Epithelial cell of proximal tubule (primary cell): ENCODE results near the gene COPZ1. TPM values are rescaled to one million over a fixed set of nuclear protein-coding genes. Genes with fewer than 3 reads are reported as not detected.

Experiments
- DNase-seq: peaks from one replicate; pipeline ENCODE4 v3.0.0-alpha.2; 2011; ENCODE audit warnings: low read depth
- H3K4me3 ChIP-seq: 2 replicates; pipeline ENCODE4 v1.5.1; 2011; ENCODE audit warnings: low read depth, mild to moderate bottlenecking, low read length
- total RNA-seq: library from RNA; depleted of rRNA; stranded (reverse); fragments of >200 nt; gene quantifications from 2 replicates; pipeline ENCODE4 v1.2.3, GENCODE V29; 2015
- TF ChIP-seq, protein P1 (sequence below): conservative IDR thresholded peaks from 2 replicates; pipeline ENCODE4 v1.5.1; 2012; ENCODE audit warnings: low read depth, mild to moderate bottlenecking, low read length

The COPZ1 gene
- total RNA-seq, 1 donor from 2014 or later = 144 TPM

DNA sequence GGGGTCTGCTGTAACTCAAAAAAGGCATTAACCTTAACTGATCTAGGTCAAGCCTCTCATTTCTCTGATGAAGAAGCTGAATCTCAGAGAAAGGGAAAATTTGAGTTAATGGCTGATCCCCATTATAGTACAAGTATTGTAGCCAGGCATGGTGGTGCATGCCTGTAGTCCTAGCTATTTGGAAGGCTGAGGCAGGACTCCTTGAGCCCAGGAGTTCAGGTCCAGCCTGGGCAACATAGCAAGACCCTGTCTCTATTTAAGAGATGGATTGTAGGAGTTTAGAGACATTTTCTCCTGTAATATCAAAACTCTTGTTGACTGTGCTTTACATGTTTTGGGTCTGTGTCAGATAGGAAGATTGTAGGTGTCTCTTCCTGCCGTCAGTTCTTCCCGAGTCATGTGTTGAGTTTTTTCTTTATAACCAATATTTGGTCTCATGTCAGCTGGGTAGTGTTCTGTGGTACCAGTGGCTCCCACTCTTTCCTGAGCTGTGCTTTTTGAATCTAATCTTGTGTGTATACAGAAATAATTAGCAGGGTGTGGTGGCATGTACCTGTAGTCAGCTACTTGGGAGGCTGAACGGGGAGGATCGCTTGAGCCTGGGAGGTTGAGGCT is 8.6 kb downstream of the COPZ1 start:
- H3K4me3 ChIP-seq = no peak overlapping the region
- DNase-seq = no peak
- TF ChIP-seq, protein P1, sequence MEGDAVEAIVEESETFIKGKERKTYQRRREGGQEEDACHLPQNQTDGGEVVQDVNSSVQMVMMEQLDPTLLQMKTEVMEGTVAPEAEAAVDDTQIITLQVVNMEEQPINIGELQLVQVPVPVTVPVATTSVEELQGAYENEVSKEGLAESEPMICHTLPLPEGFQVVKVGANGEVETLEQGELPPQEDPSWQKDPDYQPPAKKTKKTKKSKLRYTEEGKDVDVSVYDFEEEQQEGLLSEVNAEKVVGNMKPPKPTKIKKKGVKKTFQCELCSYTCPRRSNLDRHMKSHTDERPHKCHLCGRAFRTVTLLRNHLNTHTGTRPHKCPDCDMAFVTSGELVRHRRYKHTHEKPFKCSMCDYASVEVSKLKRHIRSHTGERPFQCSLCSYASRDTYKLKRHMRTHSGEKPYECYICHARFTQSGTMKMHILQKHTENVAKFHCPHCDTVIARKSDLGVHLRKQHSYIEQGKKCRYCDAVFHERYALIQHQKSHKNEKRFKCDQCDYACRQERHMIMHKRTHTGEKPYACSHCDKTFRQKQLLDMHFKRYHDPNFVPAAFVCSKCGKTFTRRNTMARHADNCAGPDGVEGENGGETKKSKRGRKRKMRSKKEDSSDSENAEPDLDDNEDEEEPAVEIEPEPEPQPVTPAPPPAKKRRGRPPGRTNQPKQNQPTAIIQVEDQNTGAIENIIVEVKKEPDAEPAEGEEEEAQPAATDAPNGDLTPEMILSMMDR = no peak

DNA sequence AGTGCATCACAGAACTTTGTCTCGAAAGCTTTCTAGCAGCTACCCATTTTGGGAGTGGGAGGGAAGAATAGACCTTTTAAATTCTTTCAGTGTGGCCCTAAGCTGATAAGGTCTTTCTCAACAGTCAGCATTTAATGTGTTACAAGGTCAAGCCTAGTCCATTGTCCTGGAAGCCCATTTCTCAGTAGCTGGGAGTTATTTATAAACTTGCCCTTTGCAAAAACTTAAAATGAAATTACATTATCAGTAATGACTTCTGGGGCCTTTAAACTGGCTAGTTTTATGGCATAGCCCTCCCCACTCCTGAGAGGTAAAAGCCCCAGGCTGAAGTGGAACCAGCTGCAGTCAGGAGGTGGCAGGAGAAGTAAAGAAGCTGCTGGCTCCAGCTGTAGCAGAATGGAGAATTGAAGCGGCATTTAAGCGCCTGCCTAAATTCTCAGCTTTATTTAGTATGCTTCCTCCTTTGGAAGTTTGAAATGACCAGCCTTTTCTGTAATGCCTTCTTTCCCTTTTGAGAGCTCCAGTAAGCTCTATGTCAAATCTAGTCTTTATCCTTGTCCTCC is 12.4 kb downstream of the COPZ1 start:
- TF ChIP-seq, protein P1 = peak; percentile 22
- H3K4me3 ChIP-seq = no peak overlapping the region
- DNase-seq = no peak

DNA sequence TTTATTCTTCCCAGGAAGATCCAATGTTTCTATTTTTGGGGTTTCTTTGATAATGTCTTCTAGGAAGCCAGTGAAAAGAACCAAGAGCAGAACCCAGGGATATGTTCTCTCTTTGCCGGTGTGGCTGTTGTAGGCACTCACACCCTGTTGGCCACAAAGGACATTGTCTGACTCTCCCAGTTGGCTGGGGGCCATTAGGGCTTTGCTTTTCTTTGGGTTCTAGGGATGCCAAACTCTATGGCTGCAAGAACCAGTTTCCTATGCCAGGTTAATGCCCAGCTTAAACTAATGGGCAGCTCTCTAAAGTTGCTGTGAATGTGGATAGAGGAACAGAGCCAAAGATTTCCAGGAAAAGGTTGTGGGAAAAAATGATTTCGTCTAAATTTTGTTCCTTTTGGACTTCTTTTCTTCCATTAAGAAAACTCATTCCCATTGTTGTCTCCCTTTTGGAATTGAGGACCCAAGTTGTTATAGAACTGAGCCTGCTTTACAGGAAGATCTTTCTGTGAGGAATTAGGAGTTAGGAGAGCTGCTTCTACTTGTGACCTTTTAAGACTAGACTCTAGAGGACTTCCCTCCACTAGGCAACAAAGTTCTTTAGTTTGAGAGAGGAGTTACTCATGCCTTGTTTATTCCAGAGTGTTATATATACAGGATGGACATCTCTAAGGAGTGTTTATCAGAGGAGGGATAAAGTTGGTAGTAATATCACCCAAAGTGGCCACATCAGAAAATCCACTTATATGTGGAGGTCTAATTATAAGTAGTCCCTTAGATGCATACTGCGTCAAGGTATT is 13.1 kb downstream of the COPZ1 start:
- no peak for DNase-seq
- TF ChIP-seq, protein P1 = no peak
- no peak overlapping the region for H3K4me3 ChIP-seq

DNA sequence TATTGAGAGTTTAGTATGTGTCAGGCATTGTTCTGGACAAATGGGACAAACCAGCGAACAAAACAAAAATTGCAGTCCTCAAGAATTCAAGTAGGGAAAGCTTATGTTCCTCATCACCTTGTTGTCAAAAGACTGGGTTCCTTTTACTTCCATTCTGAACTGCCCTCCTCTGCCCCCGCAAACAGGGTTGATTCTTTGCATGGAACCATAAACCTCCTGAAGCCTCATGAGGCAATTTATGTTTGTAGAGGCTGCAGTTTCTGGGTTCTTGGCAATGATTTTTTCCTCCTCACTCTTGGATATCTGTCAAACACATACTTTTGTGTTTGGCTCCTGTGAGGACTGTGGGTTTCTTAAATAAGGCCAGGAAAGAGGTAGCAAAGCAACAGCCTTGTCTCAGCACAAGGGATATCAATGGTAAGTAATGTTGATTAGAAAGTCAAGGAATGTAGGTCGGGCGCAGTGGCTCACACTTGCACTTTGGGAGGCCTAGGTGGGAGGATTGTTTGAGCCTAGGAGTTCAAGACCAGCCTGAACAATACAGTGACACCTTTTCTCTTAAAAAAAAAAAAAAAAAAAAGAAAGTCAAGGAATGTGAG is 13.9 kb downstream of the COPZ1 start:
- TF ChIP-seq, protein P1 = no peak
- no peak for DNase-seq
- H3K4me3 ChIP-seq = no peak overlapping the region

DNA sequence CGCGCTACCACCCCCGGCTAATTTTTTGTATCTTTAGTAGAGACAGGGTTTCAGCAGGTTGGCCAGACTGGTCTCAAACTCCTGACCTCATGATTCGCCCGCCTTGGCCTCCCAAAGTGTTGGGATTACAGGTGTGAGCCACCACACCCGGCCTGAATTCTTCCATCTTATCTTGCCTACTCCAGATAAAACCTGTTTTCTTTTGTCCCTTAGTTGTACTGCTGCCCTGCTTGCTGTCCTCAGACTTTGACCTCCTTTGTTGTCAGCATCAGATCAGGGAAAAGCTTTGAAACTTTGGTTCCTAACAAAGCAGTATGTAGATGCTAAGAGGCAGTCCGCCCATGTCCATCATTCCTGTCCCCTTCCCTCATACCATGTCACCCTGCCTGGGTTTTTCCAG is 15.9 kb downstream of the COPZ1 start:
- DNase-seq = no peak
- TF ChIP-seq, protein P1 = no peak
- H3K4me3 ChIP-seq = no peak overlapping the region

DNA sequence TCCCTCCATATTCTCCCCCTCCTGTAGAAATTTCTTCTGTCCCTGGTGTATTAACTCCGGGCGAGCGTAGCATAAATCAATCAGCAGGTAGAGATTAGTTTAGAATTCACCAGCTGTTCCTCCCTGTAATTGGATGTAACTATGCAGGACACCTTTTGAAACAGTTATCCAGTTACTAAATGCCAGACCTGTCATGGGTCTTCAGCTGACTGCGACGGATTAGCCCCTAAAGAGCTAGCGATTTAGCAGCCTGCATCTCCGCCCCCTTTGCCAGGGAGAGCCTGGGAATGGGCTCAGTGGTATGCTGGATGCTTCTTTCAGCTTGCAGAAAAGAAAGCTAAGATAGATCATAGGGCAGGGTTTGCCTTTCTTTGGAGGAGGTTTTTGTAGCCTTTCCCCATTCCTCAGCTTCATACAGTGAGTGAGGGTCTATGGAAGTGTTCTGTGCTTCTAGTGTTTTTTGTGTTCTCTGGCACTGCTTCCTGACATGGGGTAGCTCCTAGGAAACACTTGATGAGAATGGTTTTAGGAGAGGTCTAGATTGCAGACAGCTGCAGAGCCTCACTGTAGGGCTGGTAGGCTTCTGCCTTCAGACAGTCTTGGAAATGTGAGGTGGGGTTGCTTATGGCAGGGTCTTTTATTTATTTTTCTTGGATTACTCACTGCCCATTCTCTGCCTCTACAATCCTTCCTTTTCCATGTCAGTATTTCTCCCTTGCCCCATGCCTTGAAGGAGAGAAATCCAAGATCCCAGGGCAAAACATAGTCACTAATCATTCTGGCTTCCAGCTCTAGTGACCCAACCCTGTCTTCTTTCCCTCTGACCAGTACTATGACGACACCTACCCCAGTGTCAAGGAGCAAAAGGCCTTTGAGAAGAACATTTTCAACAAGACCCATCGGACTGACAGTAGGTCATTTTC is 16.7 kb downstream of the COPZ1 start:
- DNase-seq = no peak
- TF ChIP-seq, protein P1 = no peak
- H3K4me3 ChIP-seq = no peak overlapping the region
